ENCODE measurements around the gene FRMD1. TPM values are rescaled to one million over a fixed set of nuclear protein-coding genes. Genes with fewer than 3 reads are reported as not detected.
A peak's percentile ranks its signal among the peaks of the same experiment; 100 is the strongest.

FRMD1 gene
- total RNA-seq, 2 donors from 2014 or later, result 22.8 to 35.5 TPM

GRCh38 chr6:168063431-168063830, 15.6 kb downstream of the FRMD1 start:
- no peak for ATAC-seq
- no peak for DNase-seq
- intact Hi-C loops (cut with DNase I, micrococcal nuclease), result no loop called here

DNA sequence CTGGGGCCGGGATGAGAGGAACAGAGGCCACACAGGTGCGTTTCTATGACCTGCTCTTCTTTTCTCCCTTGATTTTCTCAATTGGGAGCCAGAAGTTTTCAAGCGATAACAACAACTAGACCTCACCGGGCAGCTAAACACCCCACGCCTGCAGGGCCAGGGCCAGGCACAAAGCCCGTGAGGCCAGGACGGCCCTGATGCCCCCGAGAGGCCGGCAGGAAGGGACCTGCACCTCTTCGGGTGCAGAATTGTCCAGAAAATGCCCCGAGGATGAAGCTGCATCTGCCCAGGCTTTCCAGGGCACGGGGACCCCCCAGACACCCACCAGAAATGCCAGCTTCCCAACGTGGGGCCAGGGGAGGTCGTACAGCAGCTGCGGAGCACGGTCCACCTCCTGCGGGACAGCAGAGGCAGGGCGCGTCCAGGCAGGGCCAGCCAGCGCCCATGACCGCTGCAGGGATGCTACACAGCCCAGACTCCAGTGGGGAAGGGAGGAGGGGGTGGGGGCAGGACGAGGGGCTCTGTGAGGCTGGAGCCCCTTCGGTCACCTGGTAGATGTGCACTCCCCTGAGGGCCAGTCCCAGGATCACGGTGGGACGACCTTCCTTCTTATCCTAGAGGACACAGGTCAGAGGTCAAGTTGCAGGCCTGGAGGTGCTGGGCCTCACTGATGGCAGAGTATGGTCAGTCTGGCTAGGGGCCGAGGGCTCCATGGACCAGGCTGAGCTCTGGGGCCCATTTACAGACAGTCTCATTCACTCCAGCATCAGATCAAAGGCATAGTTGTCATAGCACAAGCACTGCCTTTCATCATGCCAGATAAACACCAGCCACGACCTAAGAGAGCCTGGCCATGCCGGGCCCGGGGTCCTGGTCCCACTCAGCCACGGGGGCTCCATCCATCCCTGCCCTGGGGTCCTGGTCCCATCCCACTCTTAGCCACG, 16.4 kb downstream of the FRMD1 start:
- no peak for ATAC-seq
- intact Hi-C loops (cut with DNase I, micrococcal nuclease), result no loop called here

GRCh38 chr6:168061269-168062210, 17.5 kb downstream of the FRMD1 start:
- intact Hi-C loops (cut with DNase I, micrococcal nuclease), result no loop called here
- peak; percentile 45 for ATAC-seq
- peak; percentile 61 to 63 for DNase-seq

More for the DNA sequence above, 16.4 kb downstream of the FRMD1 start:
- no peak for DNase-seq

DNA sequence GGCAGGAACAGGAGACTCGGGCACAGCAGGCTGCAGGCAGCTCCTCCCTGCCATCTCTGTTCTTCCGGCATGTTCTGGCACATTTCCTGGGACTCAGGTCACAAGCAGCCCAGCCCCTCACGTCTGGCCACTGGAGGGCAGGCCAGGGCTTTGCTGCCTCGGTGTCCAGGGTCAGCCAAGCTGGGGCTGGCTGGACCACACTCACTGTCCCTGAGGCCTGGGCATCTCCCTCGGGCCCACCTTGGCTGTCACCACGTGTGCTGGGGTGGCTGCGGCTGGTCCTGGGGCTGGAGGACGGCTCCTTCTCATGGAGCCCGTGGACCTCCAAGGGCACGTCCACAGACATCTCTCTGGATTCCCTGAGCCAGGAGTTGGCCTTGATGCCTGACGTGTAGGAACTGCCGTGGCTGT, 18.5 kb downstream of the FRMD1 start:
- peak; percentile 81 to 86 for DNase-seq
- peak; percentile 73 for ATAC-seq
- intact Hi-C loops (cut with DNase I, micrococcal nuclease), result no loop called here

DNA sequence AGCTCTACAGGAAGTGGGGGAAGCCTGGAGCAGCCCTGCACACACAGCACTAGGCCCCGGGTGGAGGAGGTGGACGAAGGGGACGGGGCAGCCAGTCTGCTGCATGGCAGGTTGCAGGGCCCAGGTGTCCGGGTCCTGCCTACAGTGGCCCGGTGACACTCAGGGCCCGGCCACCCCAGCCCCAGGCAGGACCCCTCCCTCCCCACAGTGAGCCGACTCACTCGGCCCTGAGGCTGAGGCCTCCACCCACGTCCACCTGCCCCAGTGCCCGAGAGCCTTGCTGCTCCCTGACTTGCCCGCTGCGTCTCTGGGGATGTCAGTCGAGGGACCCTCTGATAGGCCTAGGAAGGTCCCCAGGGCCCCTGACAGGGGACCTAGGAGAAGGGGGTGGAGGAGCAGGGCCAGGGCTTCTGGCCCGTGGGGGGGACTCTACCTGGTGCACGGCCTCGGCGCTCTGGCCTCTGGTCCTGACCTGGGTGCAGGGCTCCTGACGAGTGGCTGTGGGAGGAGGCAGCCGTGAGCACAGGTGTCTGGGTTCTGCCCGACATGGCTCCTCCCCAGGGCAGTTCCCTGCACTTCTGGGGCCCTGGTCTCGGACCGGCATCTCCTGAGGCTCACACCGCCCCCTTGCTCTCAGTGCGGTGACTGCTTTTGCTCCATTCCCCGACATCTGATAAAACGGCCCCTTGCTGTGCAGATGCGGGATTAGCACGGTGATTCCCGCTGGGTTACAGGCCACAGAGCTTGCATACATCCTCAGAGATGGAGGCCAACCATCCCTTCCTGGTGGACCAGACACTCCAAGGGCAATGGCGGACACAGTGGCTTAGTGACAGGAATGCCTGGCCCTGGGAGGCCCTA, 20.1 kb downstream of the FRMD1 start:
- ATAC-seq, result no peak
- intact Hi-C loops (cut with DNase I, micrococcal nuclease), result no loop called here
- no peak for DNase-seq

DNA sequence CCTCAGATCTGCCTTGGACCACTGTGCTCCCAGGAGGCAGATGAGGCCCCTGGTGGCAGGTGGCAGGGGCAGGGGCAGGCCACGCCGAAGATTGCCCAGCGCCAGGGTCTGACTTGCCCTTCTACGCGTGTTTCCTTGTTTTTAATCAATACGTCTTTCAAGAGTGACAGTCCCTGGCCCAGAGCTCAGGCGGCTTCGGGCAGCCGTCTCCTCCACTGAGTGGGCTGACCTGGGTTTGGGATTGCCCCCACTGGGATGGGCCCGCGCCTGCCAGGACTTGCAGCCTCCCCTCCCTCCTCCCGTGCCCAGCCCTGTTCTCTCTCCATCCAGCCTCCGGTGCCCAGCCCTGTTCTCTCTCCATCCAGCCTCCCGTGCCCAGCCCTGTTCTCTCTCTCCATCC, 21.2 kb downstream of the FRMD1 start:
- DNase-seq (no peak), ATAC-seq (no peak)
- intact Hi-C loops (cut with DNase I, micrococcal nuclease), result no loop called here

- DNase-seq (no peak), ATAC-seq (no peak)
- intact Hi-C loops (cut with DNase I, micrococcal nuclease), result no loop called here
These were observed 22.0 kb downstream of the FRMD1 start for GRCh38 chr6:168056892-168057527.

DNA sequence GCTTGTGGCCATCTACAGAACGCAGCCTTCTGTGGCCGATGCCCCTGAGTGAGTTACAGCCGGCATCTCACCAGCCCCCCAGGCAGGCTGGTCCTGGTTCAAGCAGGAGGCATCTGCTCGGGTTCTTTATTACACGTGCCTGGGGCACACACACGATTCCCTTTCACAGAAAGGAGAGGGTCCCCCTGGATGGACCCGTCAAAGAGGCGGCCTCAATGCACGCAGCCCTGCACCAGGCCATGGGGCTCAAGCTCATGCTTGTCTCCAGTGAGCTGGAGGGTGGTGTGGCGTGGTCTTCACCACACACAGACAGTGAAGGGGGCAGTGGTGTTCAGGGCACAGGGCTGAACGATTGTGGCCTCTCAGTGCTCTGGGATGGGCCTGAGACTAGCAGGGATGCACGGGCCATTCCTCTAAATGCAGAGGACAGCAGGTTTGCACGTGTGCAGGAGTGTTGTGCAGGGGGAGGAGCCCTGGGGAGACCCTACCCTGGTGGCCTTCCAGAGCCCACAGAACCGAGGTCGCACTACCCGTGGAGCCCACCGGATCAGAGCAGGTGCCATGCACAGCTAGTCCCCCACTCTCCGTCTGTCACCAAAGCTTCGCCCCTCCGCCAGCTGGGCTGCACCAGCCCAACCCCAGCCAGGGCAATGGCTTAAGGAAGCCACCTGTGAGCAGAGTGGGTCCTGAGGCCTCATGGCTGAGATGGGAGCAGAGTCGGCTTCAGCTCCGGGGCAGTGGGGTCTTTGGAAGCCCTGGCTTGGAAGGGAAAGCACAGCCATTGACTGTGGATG, 23.1 kb downstream of the FRMD1 start:
- DNase-seq (no peak), ATAC-seq (no peak)
- intact Hi-C loops (cut with DNase I, micrococcal nuclease), result no loop called here

DNA sequence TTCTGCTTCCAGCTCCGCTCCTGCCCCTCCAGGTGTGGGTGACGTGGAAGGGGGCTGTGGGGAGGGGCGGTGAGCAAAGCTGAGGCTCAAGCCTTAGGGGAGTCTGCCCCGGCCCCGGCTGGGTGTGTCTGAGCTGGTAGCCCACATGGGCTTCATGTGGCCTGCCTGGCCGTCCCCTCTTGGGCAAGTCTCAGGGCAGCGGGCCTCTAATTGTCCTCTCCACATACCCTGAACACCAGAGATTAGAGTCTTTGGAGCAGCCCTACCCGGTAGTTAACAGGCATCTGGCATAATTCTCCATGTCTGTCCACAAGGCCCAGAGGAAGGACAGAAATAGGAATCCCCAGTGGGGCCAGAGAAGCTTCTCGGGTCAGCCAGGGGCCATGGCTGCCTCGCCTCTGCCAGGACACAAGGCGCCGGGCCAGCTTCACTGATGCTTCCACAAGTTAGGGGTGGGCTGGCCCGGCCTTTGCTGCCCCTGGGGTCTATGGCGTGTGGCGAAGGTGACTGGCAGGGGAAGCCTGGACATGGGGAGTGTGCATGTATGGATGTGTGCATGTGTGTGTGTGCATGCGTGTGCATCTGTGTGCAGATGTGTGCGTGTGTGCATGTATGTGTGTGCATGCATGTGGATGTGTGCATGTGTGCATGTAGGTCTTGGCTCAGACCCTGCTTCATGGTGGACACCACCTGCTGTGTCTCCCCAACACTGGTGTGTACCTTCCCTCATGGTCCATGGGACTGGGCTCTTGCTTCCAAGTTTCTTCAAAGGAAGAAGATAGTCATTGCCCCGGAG, 24.0 kb downstream of the FRMD1 start:
- ATAC-seq (no peak), DNase-seq (no peak)
- intact Hi-C loops (cut with DNase I, micrococcal nuclease), result no loop called here

DNA sequence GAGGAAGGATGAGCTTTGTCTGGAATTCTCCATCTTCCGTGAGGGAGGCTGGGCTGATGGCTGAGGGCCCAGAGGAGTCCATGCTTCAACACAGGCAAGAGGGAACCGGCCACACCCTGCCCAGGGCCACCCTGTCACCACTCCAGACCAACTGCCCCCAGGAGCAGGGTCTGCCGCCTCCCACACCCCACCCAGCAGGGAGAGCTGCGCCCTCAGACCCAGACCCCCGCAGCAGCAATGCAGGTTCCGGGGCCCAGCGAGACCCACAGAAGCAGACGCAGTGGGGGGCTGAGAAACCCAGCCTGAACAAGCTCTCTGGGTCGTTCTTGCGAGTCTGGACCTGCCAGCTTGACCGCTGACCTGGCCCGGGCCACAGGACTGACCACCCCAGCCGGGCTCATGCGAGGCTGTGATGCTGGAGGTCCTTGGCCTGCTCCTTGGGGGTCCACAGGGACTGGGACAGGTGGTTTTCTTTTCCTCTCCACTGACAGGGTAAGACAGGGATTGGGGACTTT, 25.0 kb downstream of the FRMD1 start:
- ATAC-seq (no peak), DNase-seq (no peak)
- intact Hi-C loops (cut with DNase I, micrococcal nuclease), result no loop called here

DNA sequence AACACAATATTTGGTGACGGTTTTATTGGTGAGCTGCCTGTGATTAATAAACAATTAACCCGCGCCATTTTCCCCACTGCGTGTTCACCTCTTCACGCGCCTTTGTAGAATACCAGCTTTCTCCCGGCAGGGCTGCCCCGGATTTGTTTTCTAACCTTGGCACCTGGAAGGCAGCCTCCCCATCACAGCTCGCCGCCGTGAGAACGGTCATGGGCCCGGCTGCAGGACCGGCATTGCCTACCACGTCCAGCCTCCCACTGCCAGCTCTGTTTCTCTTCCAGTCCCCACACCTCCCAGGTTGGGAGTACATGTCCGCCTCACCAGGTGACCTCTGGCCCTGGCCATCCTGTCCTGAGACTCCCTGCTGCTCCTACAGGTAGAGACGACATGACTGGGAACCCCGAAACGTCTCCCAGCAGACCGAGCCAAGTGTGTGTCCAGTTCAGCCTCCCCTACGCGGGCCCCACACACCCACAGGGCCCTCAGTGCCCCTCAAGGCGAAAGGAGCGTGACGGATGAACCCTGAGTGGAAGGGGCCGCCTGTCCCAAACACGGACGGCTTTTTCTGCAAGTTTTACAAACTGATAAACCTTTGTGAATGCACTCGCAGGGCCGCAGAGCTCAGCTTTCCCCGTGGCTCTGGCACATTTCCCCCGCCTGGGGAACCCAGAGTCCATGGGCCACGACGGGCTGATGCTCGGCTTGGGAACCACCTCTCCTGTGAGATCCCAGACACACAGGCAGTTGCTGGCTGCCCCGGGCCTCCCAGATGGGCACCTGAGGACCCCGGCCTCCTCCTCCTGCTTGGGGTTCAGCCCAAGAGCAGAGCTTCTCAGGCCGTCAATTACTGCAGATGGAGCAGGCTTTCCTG, 25.7 kb downstream of the FRMD1 start:
- intact Hi-C loops (cut with DNase I, micrococcal nuclease), result no loop called here
- ATAC-seq (no peak), DNase-seq (no peak)

DNA sequence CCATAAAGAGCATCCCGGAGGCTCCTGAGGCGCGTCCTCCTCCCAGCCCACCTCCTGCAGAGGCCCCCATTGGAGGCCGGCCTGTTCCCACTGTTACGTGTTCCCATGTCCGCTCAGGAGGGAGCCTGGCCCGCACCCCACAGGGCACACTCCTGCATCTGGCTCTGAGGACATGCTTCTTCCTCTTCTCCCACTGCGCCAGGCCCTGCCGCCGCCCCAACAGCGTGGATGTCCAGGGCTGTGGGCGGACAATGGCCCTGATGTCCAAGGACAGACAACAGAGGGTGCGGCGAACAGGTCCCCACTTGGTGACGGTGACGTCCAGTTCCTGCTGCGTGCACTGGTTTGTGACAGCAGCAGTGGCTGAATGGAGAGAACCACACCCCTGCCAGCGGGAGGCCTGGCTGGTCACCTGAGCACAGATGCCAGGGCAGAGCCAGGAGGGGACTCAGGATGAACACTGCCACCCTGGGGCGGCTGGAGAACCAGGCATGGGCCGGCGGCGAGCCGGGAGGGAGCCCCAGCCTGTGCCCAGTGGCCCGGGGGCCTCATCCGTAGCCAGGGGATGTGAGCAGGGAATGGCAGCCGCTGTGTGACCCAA, 26.6 kb downstream of the FRMD1 start:
- peak; percentile 83 to 89 for DNase-seq
- peak; percentile 81 for ATAC-seq
- intact Hi-C loops (cut with DNase I, micrococcal nuclease), result no loop called here

DNA sequence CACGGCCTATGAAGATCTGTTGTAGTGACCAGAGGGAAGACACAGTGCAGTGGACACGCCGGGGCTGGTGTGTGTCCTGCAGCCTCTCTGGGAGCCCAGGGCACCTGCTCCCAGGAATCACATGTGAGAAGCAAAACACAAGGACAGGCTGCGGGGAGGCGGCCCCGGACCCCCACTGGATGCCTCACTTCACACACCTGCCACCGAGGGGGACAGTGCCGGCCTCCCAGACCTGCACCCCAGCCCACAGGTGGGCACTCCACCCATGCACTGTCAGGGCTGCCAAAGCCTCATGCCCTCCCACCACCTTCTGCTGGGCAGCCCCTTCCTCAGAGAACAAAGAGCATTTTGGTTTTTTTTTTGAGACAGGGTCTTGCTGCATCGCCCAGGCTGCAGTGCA, 27.4 kb downstream of the FRMD1 start:
- DNase-seq (no peak), ATAC-seq (no peak)

DNA sequence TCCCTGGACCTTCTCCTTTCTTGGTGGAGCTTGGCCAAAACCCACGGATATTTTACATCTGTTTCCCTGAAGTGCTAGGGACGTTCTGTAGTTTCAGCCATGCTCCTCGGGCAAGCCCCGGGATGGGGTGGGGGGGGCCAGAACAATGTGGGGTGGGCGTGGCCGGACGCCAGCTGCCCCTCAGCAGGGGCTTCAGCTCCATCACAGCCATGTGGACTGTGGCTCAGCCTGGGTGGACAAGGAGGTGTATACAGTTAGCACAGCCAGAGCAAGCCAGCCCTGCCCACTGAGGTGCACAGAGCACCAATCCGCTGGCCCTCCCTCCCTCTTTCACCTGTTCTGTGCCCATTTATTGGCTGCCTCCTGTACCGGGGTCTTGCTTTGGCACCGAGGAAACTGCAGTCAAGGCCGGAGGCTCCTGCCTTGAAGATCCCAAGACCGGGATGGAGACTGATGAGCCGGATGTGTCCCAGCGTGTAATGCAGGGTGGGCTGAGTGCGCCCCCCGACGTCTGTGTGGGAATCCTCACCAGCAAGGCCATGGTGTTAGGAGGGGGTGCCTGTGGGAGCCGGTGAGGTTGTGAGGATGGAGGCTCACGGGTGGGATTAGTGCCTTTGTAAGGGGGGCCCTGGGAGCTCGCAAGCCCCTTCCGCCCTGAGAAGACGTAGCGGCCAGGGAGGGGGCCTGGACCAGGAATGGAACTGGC, 28.0 kb downstream of the FRMD1 start:
- intact Hi-C loops (cut with DNase I, micrococcal nuclease), result no loop called here
- no peak for ATAC-seq

More for the DNA sequence above, 27.4 kb downstream of the FRMD1 start:
- intact Hi-C loops (cut with DNase I, micrococcal nuclease), result no loop called here

More for the DNA sequence above, 28.0 kb downstream of the FRMD1 start:
- DNase-seq, result no peak

Data from left colon (tissue), 2 donors.